HEK293 (cell line): ENCODE results near the gene LYL1.

ENCODE experiments used
- CTCF ChIP-seq: fragments of 450-650 bp; formaldehyde crosslinking; IDR thresholded peaks from 2 replicates; pipeline ENCODE4 v1.5.1; 2016; ENCODE audit warnings: missing biosample characterization, missing genetic modification characterization
- EGR2 ChIP-seq: fragments of 450-650 bp; formaldehyde crosslinking; IDR thresholded peaks from 2 replicates; pipeline ENCODE4 v1.5.1; 2016; ENCODE audit warnings: low read depth, missing biosample characterization, missing genetic modification characterization
- GFI1B ChIP-seq: fragments of 450-650 bp; formaldehyde crosslinking; IDR thresholded peaks from 2 replicates; pipeline ENCODE4 v1.5.1; 2016; ENCODE audit warnings: missing biosample characterization, missing genetic modification characterization
- GLIS1 ChIP-seq: fragments of 450-650 bp; formaldehyde crosslinking; IDR thresholded peaks from 2 replicates; pipeline ENCODE4 v1.5.1; 2016; ENCODE audit warnings: missing biosample characterization, missing genetic modification characterization
- HOXC10 ChIP-seq: sonication (generic); formaldehyde crosslinking; IDR thresholded peaks from 2 replicates; pipeline ENCODE4 v1.8.1; 2023; ENCODE audit warnings: mild to moderate bottlenecking, missing genetic modification reagents
- KLF1 ChIP-seq: fragments of 450-650 bp; formaldehyde crosslinking; IDR thresholded peaks from 2 replicates; pipeline ENCODE4 v1.5.1; 2016; ENCODE audit warnings: missing biosample characterization, missing genetic modification characterization
- KLF7 ChIP-seq: fragments of 450-650 bp; formaldehyde crosslinking; IDR thresholded peaks from 2 replicates; pipeline ENCODE4 v1.5.1; 2016; ENCODE audit warnings: missing biosample characterization, missing genetic modification characterization, borderline replicate concordance
- KLF8 ChIP-seq: fragments of 450-650 bp; formaldehyde crosslinking; IDR thresholded peaks from 2 replicates; pipeline ENCODE4 v1.5.1; 2016; ENCODE audit warnings: missing biosample characterization, missing genetic modification characterization
- KLF9 ChIP-seq: fragments of 450-650 bp; formaldehyde crosslinking; IDR thresholded peaks from 2 replicates; pipeline ENCODE4 v1.5.1; 2016; ENCODE audit warnings: missing biosample characterization, missing genetic modification characterization, low read depth
- REST ChIP-seq: fragments of 450-650 bp; formaldehyde crosslinking; IDR thresholded peaks from 2 replicates; pipeline ENCODE4 v1.5.1; 2016; ENCODE audit warnings: missing biosample characterization, missing genetic modification characterization
- SCRT2 ChIP-seq: fragments of 450-650 bp; formaldehyde crosslinking; IDR thresholded peaks from 2 replicates; pipeline ENCODE4 v1.5.1; 2016; ENCODE audit warnings: missing biosample characterization, missing genetic modification characterization
- SP7 ChIP-seq: fragments of 450-650 bp; formaldehyde crosslinking; IDR thresholded peaks from 2 replicates; pipeline ENCODE4 v1.5.1; 2016; ENCODE audit warnings: missing biosample characterization, missing genetic modification characterization
- YY1 ChIP-seq: fragments of 450-650 bp; formaldehyde crosslinking; IDR thresholded peaks from 2 replicates; pipeline ENCODE4 v1.5.1; 2018; ENCODE audit warnings: missing biosample characterization, missing genetic modification characterization
- ZBTB48 ChIP-seq: fragments of 450-650 bp; formaldehyde crosslinking; IDR thresholded peaks from 2 replicates; pipeline ENCODE4 v1.5.1; 2016; ENCODE audit warnings: missing biosample characterization, missing genetic modification characterization
- ZFP69B ChIP-seq: fragments of 450-650 bp; formaldehyde crosslinking; IDR thresholded peaks from 2 replicates; pipeline ENCODE4 v1.5.1; 2016; ENCODE audit warnings: missing biosample characterization, missing genetic modification characterization
- ZNF112 ChIP-seq: fragments of 450-650 bp; formaldehyde crosslinking; IDR thresholded peaks from 2 replicates; pipeline ENCODE4 v1.5.0; 2017; ENCODE audit warnings: missing biosample characterization, missing genetic modification characterization
- ZNF18 ChIP-seq: fragments of 450-650 bp; formaldehyde crosslinking; IDR thresholded peaks from 2 replicates; pipeline ENCODE4 v1.5.1; 2016; ENCODE audit warnings: missing biosample characterization, missing genetic modification characterization
- ZNF19 ChIP-seq: fragments of 450-650 bp; formaldehyde crosslinking; IDR thresholded peaks from 2 replicates; pipeline ENCODE4; 2016; ENCODE audit warnings: missing biosample characterization, missing genetic modification characterization, low read depth
- ZNF266 ChIP-seq: fragments of 450-650 bp; formaldehyde crosslinking; IDR thresholded peaks from 2 replicates; pipeline ENCODE4 v1.5.1; 2016; ENCODE audit warnings: missing biosample characterization, missing genetic modification characterization, low read depth
- ZNF302 ChIP-seq: fragments of 450-650 bp; formaldehyde crosslinking; IDR thresholded peaks from 2 replicates; pipeline ENCODE4 v1.5.1; 2016; ENCODE audit warnings: missing biosample characterization, missing genetic modification characterization, low read depth
- ZNF324 ChIP-seq: fragments of 450-650 bp; formaldehyde crosslinking; IDR thresholded peaks from 2 replicates; pipeline ENCODE4 v1.5.1; 2016; ENCODE audit warnings: missing biosample characterization, missing genetic modification characterization
- ZNF37A ChIP-seq: fragments of 450-650 bp; IDR thresholded peaks from 2 replicates; pipeline ENCODE4 v1.5.1; 2018; ENCODE audit warnings: missing biosample characterization, missing genetic modification characterization
- ZNF48 ChIP-seq: fragments of 450-650 bp; formaldehyde crosslinking; IDR thresholded peaks from 2 replicates; pipeline ENCODE4 v1.5.1; 2016; ENCODE audit warnings: missing biosample characterization, missing genetic modification characterization
- ZNF560 ChIP-seq: fragments of 450-650 bp; formaldehyde crosslinking; IDR thresholded peaks from 2 replicates; pipeline ENCODE4 v1.5.1; 2017; ENCODE audit warnings: missing biosample characterization, missing genetic modification characterization, borderline replicate concordance
- ZNF626 ChIP-seq: fragments of 450-650 bp; sonication (Bioruptor Pico); formaldehyde crosslinking; IDR thresholded peaks from 2 replicates; pipeline ENCODE4 v1.5.1; 2018; ENCODE audit warnings: missing biosample characterization, missing genetic modification characterization, inconsistent platforms
- ZNF654 ChIP-seq: fragments of 450-650 bp; formaldehyde crosslinking; IDR thresholded peaks from 2 replicates; pipeline ENCODE4 v1.5.1; 2016; ENCODE audit warnings: low read depth, missing biosample characterization, missing genetic modification characterization
- ZNF830 ChIP-seq: fragments of 450-650 bp; IDR thresholded peaks from 2 replicates; pipeline ENCODE4 v1.5.0; 2018; ENCODE audit warnings: missing biosample characterization, missing genetic modification characterization, low read depth, mild to moderate bottlenecking, moderate library complexity
- TF ChIP-seq, protein P1 (sequence below): fragments of 450-650 bp; formaldehyde crosslinking; IDR thresholded peaks from 2 replicates; pipeline ENCODE4 v1.5.1; 2016; ENCODE audit warnings: missing biosample characterization, missing genetic modification characterization
- TF ChIP-seq, protein P2 (sequence below): fragments of 450-650 bp; formaldehyde crosslinking; IDR thresholded peaks from 2 replicates; pipeline ENCODE4 v1.5.1; 2016; ENCODE audit warnings: missing biosample characterization, missing genetic modification characterization

The LYL1 gene

GRCh38 chr19:13060964-13061927, 41.4 kb downstream of the LYL1 start (continued):
- TF ChIP-seq, protein P1, sequence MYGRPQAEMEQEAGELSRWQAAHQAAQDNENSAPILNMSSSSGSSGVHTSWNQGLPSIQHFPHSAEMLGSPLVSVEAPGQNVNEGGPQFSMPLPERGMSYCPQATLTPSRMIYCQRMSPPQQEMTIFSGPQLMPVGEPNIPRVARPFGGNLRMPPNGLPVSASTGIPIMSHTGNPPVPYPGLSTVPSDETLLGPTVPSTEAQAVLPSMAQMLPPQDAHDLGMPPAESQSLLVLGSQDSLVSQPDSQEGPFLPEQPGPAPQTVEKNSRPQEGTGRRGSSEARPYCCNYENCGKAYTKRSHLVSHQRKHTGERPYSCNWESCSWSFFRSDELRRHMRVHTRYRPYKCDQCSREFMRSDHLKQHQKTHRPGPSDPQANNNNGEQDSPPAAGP (tag by site-specific recombination), result 0 out of 2 replicates have a peak, but pooled peaks have one; percentile 41
- TF ChIP-seq REST (tag by site-specific recombination) (0 out of 2 replicates have a peak, but pooled peaks have one; percentile 9), KLF8 (0 out of 2 replicates have a peak, but pooled peaks have one; percentile 56), ZBTB48 (tag by site-specific recombination) (peak; percentile 77; the same call in 1 of the 2 replicates), ZNF654 (tag by site-specific recombination) (peak; percentile 87), HOXC10 (CRISPR knock-in tag) (no peak), ZNF324 (tag by site-specific recombination) (no peak), ZNF302 (tag by site-specific recombination) (no peak), EGR2 (tag by site-specific recombination) (no peak), ZNF19 (no peak), ZNF18 (tag by site-specific recombination) (no peak), KLF9 (tag by site-specific recombination) (0 out of 2 replicates have a peak, but pooled peaks have one; percentile 46), GFI1B (tag by site-specific recombination) (no peak), CTCF (tag by site-specific recombination) (peak; percentile 90), ZNF560 (no peak), ZNF266 (tag by site-specific recombination) (no peak), KLF1 (tag by site-specific recombination) (peak; percentile 30), GLIS1 (peak; percentile 87), ZNF48 (no peak), SCRT2 (tag by site-specific recombination) (peak; percentile 81), ZNF112 (tag by site-specific recombination) (no peak), ZNF830 (tag by site-specific recombination) (no peak), ZNF37A (no peak), YY1 (tag by site-specific recombination) (no peak), ZFP69B (tag by site-specific recombination) (no peak), KLF7 (peak; percentile 21; the same call in 1 of the 2 replicates), ZNF626 (tag by site-specific recombination) (no peak), SP7 (tag by site-specific recombination) (no peak; the same call in 1 of the 2 replicates)
- TF ChIP-seq, protein P2, sequence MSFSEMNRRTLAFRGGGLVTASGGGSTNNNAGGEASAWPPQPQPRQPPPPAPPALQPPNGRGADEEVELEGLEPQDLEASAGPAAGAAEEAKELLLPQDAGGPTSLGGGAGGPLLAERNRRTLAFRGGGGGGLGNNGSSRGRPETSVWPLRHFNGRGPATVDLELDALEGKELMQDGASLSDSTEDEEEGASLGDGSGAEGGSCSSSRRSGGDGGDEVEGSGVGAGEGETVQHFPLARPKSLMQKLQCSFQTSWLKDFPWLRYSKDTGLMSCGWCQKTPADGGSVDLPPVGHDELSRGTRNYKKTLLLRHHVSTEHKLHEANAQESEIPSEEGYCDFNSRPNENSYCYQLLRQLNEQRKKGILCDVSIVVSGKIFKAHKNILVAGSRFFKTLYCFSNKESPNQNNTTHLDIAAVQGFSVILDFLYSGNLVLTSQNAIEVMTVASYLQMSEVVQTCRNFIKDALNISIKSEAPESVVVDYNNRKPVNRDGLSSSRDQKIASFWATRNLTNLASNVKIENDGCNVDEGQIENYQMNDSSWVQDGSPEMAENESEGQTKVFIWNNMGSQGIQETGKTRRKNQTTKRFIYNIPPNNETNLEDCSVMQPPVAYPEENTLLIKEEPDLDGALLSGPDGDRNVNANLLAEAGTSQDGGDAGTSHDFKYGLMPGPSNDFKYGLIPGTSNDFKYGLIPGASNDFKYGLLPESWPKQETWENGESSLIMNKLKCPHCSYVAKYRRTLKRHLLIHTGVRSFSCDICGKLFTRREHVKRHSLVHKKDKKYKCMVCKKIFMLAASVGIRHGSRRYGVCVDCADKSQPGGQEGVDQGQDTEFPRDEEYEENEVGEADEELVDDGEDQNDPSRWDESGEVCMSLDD (tag by site-specific recombination), result no peak
